Measurements from ENCODE around the gene PXMP4.

GRCh38 chr20:33732166-33732970 lies 12.3 kb upstream of the PXMP4 start:
- TF ChIP-seq CTCF (IDR thresholded peaks at IDR 0.05), result peak in 1 of 4 experiments; percentile 19
- TF ChIP-seq POLR2A (IDR thresholded peaks at IDR 0.05), result no peak
- peak in 3 of 4 donors; percentile 16 to 63 (median 49) for TF ChIP-seq POLR2AphosphoS5 (IDR thresholded peaks at IDR 0.05)
- peak in 1 of 4 donors; percentile 66 for TF ChIP-seq EP300 (IDR thresholded peaks at IDR 0.05)

Measured in sigmoid colon (tissue), 4 donors.